WTC11 (cell line): ENCODE data around the gene NFS1.

ENCODE experiments used
- CBFB ChIP-seq: sonication (generic); formaldehyde crosslinking; IDR thresholded peaks from 2 replicates; pipeline ENCODE4 v1.8.1; 2022; ENCODE audit warnings: mild to moderate bottlenecking, low read depth, missing genetic modification reagents
- FOXP1 ChIP-seq: sonication (generic); formaldehyde crosslinking; IDR thresholded peaks from 2 replicates; pipeline ENCODE4 v1.8.0; 2022; ENCODE audit warnings: missing genetic modification reagents, mild to moderate bottlenecking, moderate library complexity, borderline replicate concordance
- SMAD3 ChIP-seq: sonication (generic); formaldehyde crosslinking; IDR thresholded peaks from 2 replicates; pipeline ENCODE4 v1.8.0; 2022; ENCODE audit warnings: missing genetic modification reagents, mild to moderate bottlenecking, borderline replicate concordance
- SP1 ChIP-seq: sonication (generic); formaldehyde crosslinking; conservative IDR thresholded peaks from 2 replicates; pipeline ENCODE4 v1.8.1; 2022; ENCODE audit warnings: missing genetic modification reagents
- TF ChIP-seq, protein P1 (sequence below): sonication (generic); formaldehyde crosslinking; IDR thresholded peaks from 2 replicates; pipeline ENCODE4 v1.8.1; 2023; ENCODE audit warnings: mild to moderate bottlenecking, missing genetic modification reagents, borderline replicate concordance
- TF ChIP-seq, protein P2 (sequence below): fragments of 200-600 bp; IDR thresholded peaks from 2 replicates; pipeline ENCODE4 v1.8.0; 2022; ENCODE audit warnings: antibody characterized with exemption

DNA sequence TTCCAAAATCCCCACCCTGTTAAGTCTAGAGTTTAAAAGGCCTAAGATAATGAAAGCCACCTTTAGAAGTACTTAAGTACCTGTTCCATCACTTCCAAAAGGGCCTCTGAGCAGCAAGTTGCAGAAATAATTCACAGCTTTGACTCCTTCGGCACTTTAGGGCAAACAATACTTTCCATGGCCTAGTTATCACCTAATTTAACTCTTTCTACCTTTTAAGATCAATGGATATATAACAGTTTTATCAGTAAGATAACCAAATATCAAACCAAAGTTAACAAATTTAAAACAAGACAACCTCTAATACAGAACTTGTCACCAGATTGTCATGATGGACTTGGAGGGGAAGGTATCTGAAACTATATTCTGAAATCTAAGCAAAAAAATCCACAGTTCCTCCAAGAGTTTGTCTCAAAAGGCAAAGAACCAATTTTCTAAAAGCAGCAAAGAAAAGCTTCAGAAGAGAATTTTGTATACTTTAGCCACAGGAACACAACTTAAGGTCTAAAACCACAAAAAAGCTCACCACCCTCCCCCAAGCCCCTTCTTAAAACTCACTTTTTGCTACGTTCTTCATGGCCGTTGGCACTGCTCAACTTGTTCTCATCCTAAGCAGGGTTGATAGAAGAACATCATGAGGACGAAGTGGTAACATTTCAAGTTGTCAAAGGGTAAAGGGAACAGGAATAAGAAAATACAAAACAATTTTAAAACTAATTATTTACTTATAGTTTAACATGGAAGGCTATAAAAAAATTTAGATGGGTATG, 39.4 kb upstream of the NFS1 start:
- TF ChIP-seq SMAD3 (CRISPR knock-in tag) (no peak), CBFB (CRISPR knock-in tag) (no peak), FOXP1 (no peak), SP1 (CRISPR knock-in tag) (no peak)
- TF ChIP-seq, protein P1, sequence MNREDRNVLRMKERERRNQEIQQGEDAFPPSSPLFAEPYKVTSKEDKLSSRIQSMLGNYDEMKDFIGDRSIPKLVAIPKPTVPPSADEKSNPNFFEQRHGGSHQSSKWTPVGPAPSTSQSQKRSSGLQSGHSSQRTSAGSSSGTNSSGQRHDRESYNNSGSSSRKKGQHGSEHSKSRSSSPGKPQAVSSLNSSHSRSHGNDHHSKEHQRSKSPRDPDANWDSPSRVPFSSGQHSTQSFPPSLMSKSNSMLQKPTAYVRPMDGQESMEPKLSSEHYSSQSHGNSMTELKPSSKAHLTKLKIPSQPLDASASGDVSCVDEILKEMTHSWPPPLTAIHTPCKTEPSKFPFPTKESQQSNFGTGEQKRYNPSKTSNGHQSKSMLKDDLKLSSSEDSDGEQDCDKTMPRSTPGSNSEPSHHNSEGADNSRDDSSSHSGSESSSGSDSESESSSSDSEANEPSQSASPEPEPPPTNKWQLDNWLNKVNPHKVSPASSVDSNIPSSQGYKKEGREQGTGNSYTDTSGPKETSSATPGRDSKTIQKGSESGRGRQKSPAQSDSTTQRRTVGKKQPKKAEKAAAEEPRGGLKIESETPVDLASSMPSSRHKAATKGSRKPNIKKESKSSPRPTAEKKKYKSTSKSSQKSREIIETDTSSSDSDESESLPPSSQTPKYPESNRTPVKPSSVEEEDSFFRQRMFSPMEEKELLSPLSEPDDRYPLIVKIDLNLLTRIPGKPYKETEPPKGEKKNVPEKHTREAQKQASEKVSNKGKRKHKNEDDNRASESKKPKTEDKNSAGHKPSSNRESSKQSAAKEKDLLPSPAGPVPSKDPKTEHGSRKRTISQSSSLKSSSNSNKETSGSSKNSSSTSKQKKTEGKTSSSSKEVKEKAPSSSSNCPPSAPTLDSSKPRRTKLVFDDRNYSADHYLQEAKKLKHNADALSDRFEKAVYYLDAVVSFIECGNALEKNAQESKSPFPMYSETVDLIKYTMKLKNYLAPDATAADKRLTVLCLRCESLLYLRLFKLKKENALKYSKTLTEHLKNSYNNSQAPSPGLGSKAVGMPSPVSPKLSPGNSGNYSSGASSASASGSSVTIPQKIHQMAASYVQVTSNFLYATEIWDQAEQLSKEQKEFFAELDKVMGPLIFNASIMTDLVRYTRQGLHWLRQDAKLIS = no peak
- TF ChIP-seq, protein P2, sequence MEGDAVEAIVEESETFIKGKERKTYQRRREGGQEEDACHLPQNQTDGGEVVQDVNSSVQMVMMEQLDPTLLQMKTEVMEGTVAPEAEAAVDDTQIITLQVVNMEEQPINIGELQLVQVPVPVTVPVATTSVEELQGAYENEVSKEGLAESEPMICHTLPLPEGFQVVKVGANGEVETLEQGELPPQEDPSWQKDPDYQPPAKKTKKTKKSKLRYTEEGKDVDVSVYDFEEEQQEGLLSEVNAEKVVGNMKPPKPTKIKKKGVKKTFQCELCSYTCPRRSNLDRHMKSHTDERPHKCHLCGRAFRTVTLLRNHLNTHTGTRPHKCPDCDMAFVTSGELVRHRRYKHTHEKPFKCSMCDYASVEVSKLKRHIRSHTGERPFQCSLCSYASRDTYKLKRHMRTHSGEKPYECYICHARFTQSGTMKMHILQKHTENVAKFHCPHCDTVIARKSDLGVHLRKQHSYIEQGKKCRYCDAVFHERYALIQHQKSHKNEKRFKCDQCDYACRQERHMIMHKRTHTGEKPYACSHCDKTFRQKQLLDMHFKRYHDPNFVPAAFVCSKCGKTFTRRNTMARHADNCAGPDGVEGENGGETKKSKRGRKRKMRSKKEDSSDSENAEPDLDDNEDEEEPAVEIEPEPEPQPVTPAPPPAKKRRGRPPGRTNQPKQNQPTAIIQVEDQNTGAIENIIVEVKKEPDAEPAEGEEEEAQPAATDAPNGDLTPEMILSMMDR = no peak
